DOHH2 (cell line): Measurements from ENCODE around the gene LRMDA.

ENCODE experiments used
- H3F3A ChIP-seq: fragments of 200-600 bp; sonication (generic), shearing (Covaris generic); 2 replicates; pipeline ENCODE4 v1.6.0; 2016; ENCODE audit warnings: antibody characterized with exemption, mild to moderate bottlenecking; ENCODE audit not compliant: control insufficient read depth, insufficient read depth
- H3K27ac ChIP-seq: fragments of 200-600 bp; sonication (generic); 2 replicates; pipeline ENCODE4 v1.5.1; 2014; ENCODE audit warnings: low read depth, mild to moderate bottlenecking, low read length, moderate library complexity
- H3K27me3 ChIP-seq: fragments of 200-600 bp; sonication (generic); 2 replicates; pipeline ENCODE4 v1.6.1; 2014; ENCODE audit warnings: mild to moderate bottlenecking, low read length, mixed read lengths; ENCODE audit not compliant: control insufficient read depth
- H3K36me3 ChIP-seq: fragments of 200-600 bp; sonication (generic); 2 replicates; pipeline ENCODE4 v1.6.1; 2014; ENCODE audit warnings: mild to moderate bottlenecking, low read length, moderate library complexity, mixed read lengths; ENCODE audit not compliant: control insufficient read depth
- H3K4me1 ChIP-seq: fragments of 200-600 bp; sonication (generic); 2 replicates; pipeline ENCODE4 v1.6.1; 2014; ENCODE audit warnings: mild to moderate bottlenecking, low read length, mixed read lengths; ENCODE audit not compliant: control insufficient read depth
- H3K4me2 ChIP-seq: fragments of 200-600 bp; sonication (generic); 2 replicates; pipeline ENCODE4 v1.6.0; 2014; ENCODE audit warnings: mild to moderate bottlenecking, low read length, moderate library complexity
- H3K4me3 ChIP-seq: fragments of 200-600 bp; sonication (generic); 2 replicates; pipeline ENCODE4 v1.5.1; 2014; ENCODE audit warnings: mild to moderate bottlenecking, low read length, mixed read lengths
- H3K79me2 ChIP-seq: fragments of 200-600 bp; sonication (generic); 2 replicates; pipeline ENCODE4 v1.6.1; 2014; ENCODE audit warnings: mild to moderate bottlenecking, low read length, mixed read lengths; ENCODE audit not compliant: control insufficient read depth
- H3K9me2 ChIP-seq: fragments of 200-600 bp; sonication (generic); replicated peaks from 2 replicates; pipeline ENCODE4 v1.6.1; 2014; ENCODE audit warnings: mild to moderate bottlenecking, low read length, mixed read lengths; ENCODE audit not compliant: control insufficient read depth
- H3K9me3 ChIP-seq: fragments of 200-600 bp; sonication (generic); 2 replicates; pipeline ENCODE4 v1.6.1; 2014; ENCODE audit warnings: antibody characterized with exemption, low read length, mixed read lengths; ENCODE audit not compliant: control insufficient read depth, insufficient read depth
- H4K20me1 ChIP-seq: fragments of 200-600 bp; sonication (generic); 2 replicates; pipeline ENCODE4 v1.6.0; 2014; ENCODE audit warnings: low read depth, mild to moderate bottlenecking, antibody characterized with exemption, low read length, moderate library complexity; ENCODE audit not compliant: control insufficient read depth, insufficient read depth
- CTCF ChIP-seq: fragments of 200-600 bp; sonication (generic); IDR thresholded peaks from one replicate; pipeline ENCODE4 v1.5.1; 2014; ENCODE audit warnings: antibody characterized with exemption, mild to moderate bottlenecking, low read depth, low read length; ENCODE audit not compliant: poor library complexity, severe bottlenecking
- EZH2phosphoT487 ChIP-seq: fragments of 200-600 bp; sonication (generic); IDR thresholded peaks from 2 replicates; pipeline ENCODE4 v1.6.1; 2017; ENCODE audit warnings: borderline replicate concordance, mild to moderate bottlenecking, antibody characterized with exemption, low read length, moderate library complexity, mixed read lengths

LRMDA gene

GRCh38 chr10:75772153-75772887, 340.9 kb downstream of the LRMDA start:
- no peak overlapping the region for H3K4me2 ChIP-seq
- no peak for TF ChIP-seq EZH2phosphoT487
- no peak for TF ChIP-seq CTCF
- H3K79me2 ChIP-seq, result no peaks in the 10 kb centered on the region
- H3K4me1 ChIP-seq, result no peaks in the 10 kb centered on the region
- H3K4me3 ChIP-seq, result no peak overlapping the region
- H3F3A ChIP-seq, result no peaks in the 10 kb centered on the region
- no peaks in the 10 kb centered on the region for H3K27me3 ChIP-seq
- no peaks in the 10 kb centered on the region for H3K36me3 ChIP-seq
- no peak overlapping the region for H3K27ac ChIP-seq
- H3K9me3 ChIP-seq, result no peaks in the 10 kb centered on the region
- no peaks in the 10 kb centered on the region for H3K9me2 ChIP-seq
- no peaks in the 10 kb centered on the region for H4K20me1 ChIP-seq

- H3K4me1 ChIP-seq, result no peaks in the 10 kb centered on the region
- H4K20me1 ChIP-seq, result no peaks in the 10 kb centered on the region
- H3K27ac ChIP-seq, result no peak overlapping the region
- H3K4me3 ChIP-seq, result no peak overlapping the region
- no peaks in the 10 kb centered on the region for H3K36me3 ChIP-seq
- no peak overlapping the region for H3K4me2 ChIP-seq
- TF ChIP-seq EZH2phosphoT487, result no peak
- no peak for TF ChIP-seq CTCF
- no peaks in the 10 kb centered on the region for H3F3A ChIP-seq
- no peaks in the 10 kb centered on the region for H3K9me2 ChIP-seq
- no peaks in the 10 kb centered on the region for H3K9me3 ChIP-seq
- no peaks in the 10 kb centered on the region for H3K27me3 ChIP-seq
- no peaks in the 10 kb centered on the region for H3K79me2 ChIP-seq
Measured at GRCh38 chr10:75773231-75773780, 341.9 kb downstream of the LRMDA start.

- H3F3A ChIP-seq, result no peaks in the 10 kb centered on the region
- H3K79me2 ChIP-seq, result no peaks in the 10 kb centered on the region
- H3K9me3 ChIP-seq, result no peaks in the 10 kb centered on the region
- H3K4me2 ChIP-seq, result no peak overlapping the region
- TF ChIP-seq CTCF (no peak), EZH2phosphoT487 (no peak)
- no peak overlapping the region for H3K4me3 ChIP-seq
- H3K27me3 ChIP-seq, result no peaks in the 10 kb centered on the region
- no peaks in the 10 kb centered on the region for H4K20me1 ChIP-seq
- no peak overlapping the region for H3K27ac ChIP-seq
- H3K4me1 ChIP-seq, result no peaks in the 10 kb centered on the region
- H3K9me2 ChIP-seq, result no peaks in the 10 kb centered on the region
- H3K36me3 ChIP-seq, result no peaks in the 10 kb centered on the region
Measured at GRCh38 chr10:75773813-75774782, 342.7 kb downstream of the LRMDA start.
